HEK293 (cell line): ENCODE data around the gene ALG1.
"Not testable (repeated sequence)": the region's sequence is repeated elsewhere in the genome, so short reads cannot be mapped to it uniquely, and the experiment has no call there.

Source experiments
- CTCF ChIA-PET: fragments of 350-600 bp; formaldehyde crosslinking; extraction: SDS; loops from one replicate; lab custom pipeline; 2021; ENCODE audit warnings: antibody characterized with exemption; lab: Yijun Ruan, JAX
- POLR2A ChIA-PET: fragments of 300-600 bp; formaldehyde crosslinking; extraction: SDS; loops from one replicate; lab custom pipeline; 2020; ENCODE audit warnings: antibody characterized with exemption, inconsistent platforms; lab: Yijun Ruan, JAX
- H3K27ac ChIP-seq: fragments of 200-500 bp; sonication (Bioruptor generic); 2 replicates; pipeline ENCODE4 v1.5.1; 2014; ENCODE audit warnings: low read depth, low read length, control low read depth, inconsistent platforms; ENCODE audit errors: extremely low read depth
- H3K36me3 ChIP-seq, 2 experiments: fragments of 200-500 bp in 1 of 2; sonication (Bioruptor generic) in 1 of 2; 1 replicate in 1 of 2; 2 replicates in 1 of 2; pipeline ENCODE4 v1.5.1; 2014 to 2017; ENCODE audit warnings: inconsistent platforms in 2 of 2, low read length in 2 of 2; ENCODE audit not compliant: control insufficient read depth in 2 of 2, insufficient read depth in 1 of 2
- H3K4me1 ChIP-seq: fragments of 200-500 bp; sonication (Bioruptor generic); 2 replicates; pipeline ENCODE4 v1.5.1; 2014; ENCODE audit warnings: mild to moderate bottlenecking, low read length, inconsistent platforms; ENCODE audit not compliant: control insufficient read depth, insufficient read depth
- H3K4me3 ChIP-seq: 2 replicates; pipeline ENCODE4 v1.5.1; 2011; ENCODE audit warnings: low read depth, mild to moderate bottlenecking, control low read depth, low read length, moderate library complexity
- H3K9me3 ChIP-seq: fragments of 200-500 bp; sonication (Bioruptor generic); 2 replicates; pipeline ENCODE4 v1.5.1; 2014; ENCODE audit warnings: low read depth, low read length, inconsistent platforms; ENCODE audit not compliant: control insufficient read depth, insufficient read depth
- IKZF3 ChIP-seq: fragments of 450-650 bp; IDR thresholded peaks from 2 replicates; pipeline ENCODE4 v1.5.0; 2018; ENCODE audit warnings: missing biosample characterization, mild to moderate bottlenecking, missing genetic modification characterization, moderate library complexity
- OSR2 ChIP-seq: fragments of 450-650 bp; formaldehyde crosslinking; IDR thresholded peaks from 2 replicates; pipeline ENCODE4 v1.5.1; 2016; ENCODE audit warnings: missing biosample characterization, missing genetic modification characterization
- OVOL3 ChIP-seq: fragments of 450-650 bp; formaldehyde crosslinking; IDR thresholded peaks from 2 replicates; pipeline ENCODE4 v1.5.1; 2016; ENCODE audit warnings: missing biosample characterization, missing genetic modification characterization
- PRDM10 ChIP-seq: fragments of 450-650 bp; formaldehyde crosslinking; IDR thresholded peaks from 2 replicates; pipeline ENCODE4 v1.5.1; 2016; ENCODE audit warnings: missing biosample characterization, missing genetic modification characterization
- SCRT2 ChIP-seq: fragments of 450-650 bp; formaldehyde crosslinking; IDR thresholded peaks from 2 replicates; pipeline ENCODE4 v1.5.1; 2016; ENCODE audit warnings: missing biosample characterization, missing genetic modification characterization
- SP2 ChIP-seq: fragments of 450-650 bp; formaldehyde crosslinking; IDR thresholded peaks from 2 replicates; pipeline ENCODE4 v1.5.1; 2016; ENCODE audit warnings: missing biosample characterization, missing genetic modification characterization
- SP7 ChIP-seq: fragments of 450-650 bp; formaldehyde crosslinking; IDR thresholded peaks from 2 replicates; pipeline ENCODE4 v1.5.1; 2016; ENCODE audit warnings: missing biosample characterization, missing genetic modification characterization
- WT1 ChIP-seq: fragments of 450-650 bp; formaldehyde crosslinking; IDR thresholded peaks from 2 replicates; pipeline ENCODE4 v1.5.1; 2016; ENCODE audit warnings: missing biosample characterization, missing genetic modification characterization
- ZBTB20 ChIP-seq: fragments of 450-650 bp; formaldehyde crosslinking; IDR thresholded peaks from 2 replicates; pipeline ENCODE4 v1.5.1; 2016; ENCODE audit warnings: missing biosample characterization, missing genetic modification characterization
- ZBTB26 ChIP-seq: fragments of 450-650 bp; formaldehyde crosslinking; optimal IDR thresholded peaks from 2 replicates; pipeline ENCODE3; 2016; ENCODE audit warnings: missing biosample characterization, mild to moderate bottlenecking, missing genetic modification characterization
- ZNF843 ChIP-seq: fragments of 450-650 bp; formaldehyde crosslinking; IDR thresholded peaks from 2 replicates; pipeline ENCODE4 v1.5.1; 2016; ENCODE audit warnings: missing biosample characterization, missing genetic modification characterization
- ZXDB ChIP-seq: fragments of 450-650 bp; formaldehyde crosslinking; IDR thresholded peaks from 2 replicates; pipeline ENCODE4 v1.5.1; 2016; ENCODE audit warnings: missing biosample characterization, missing genetic modification characterization

ALG1 gene

GRCh38 chr16:5098221-5099159 lies 26.8 kb downstream of the ALG1 start (continued):
- peak; percentile 46 for TF ChIP-seq ZBTB26 (tag by site-specific recombination)
- peak; percentile 53 for TF ChIP-seq SP2 (tag by site-specific recombination)
- peak; percentile 29; the same call in 1 of the 2 replicates for TF ChIP-seq ZBTB20 (tag by site-specific recombination)

GRCh38 chr16:5099174-5099573 lies 27.5 kb downstream of the ALG1 start:
- POLR2A ChIA-PET, H3K4me1 ChIP-seq, H3K36me3 ChIP-seq, H3K4me3 ChIP-seq, H3K9me3 ChIP-seq: not testable (repeated sequence)
- TF ChIP-seq SP7 (tag by site-specific recombination): 0 out of 2 replicates have a peak, but pooled peaks have one; percentile 14
- TF ChIP-seq WT1 (tag by site-specific recombination): peak; percentile 68
- 0 out of 2 replicates have a peak, but pooled peaks have one; percentile 7 for TF ChIP-seq ZXDB (tag by site-specific recombination)
- TF ChIP-seq IKZF3 (tag by site-specific recombination): peak; percentile 54
- peak; percentile 46; the same call in 1 of the 2 replicates for TF ChIP-seq ZNF843 (tag by site-specific recombination)
- peak; percentile 87 for TF ChIP-seq OSR2
- peak; percentile 40; the same call in 1 of the 2 replicates for TF ChIP-seq PRDM10 (tag by site-specific recombination)
- TF ChIP-seq OVOL3 (tag by site-specific recombination): peak; percentile 44; the same call in 1 of the 2 replicates
- CTCF ChIA-PET: interaction anchor here (0.7 kb wide), 1 partner anchor 43 kb away, joined by 5 read pairs; no protein-coding TSS in a partner anchor
- H3K27ac ChIP-seq: peak overlapping the region; percentile 82; the same call in 1 of the 2 replicates

- H3K9me3 ChIP-seq, H3K36me3 ChIP-seq, POLR2A ChIA-PET, CTCF ChIA-PET, H3K4me1 ChIP-seq, H3K4me3 ChIP-seq, H3K27ac ChIP-seq: not testable (repeated sequence)
Measured at GRCh38 chr16:5103296-5104032, 31.8 kb downstream of the ALG1 start.

GRCh38 chr16:5105039-5105438 lies 33.4 kb downstream of the ALG1 start:
- CTCF ChIA-PET, POLR2A ChIA-PET, H3K4me1 ChIP-seq, H3K9me3 ChIP-seq, H3K27ac ChIP-seq, H3K4me3 ChIP-seq, H3K36me3 ChIP-seq: not testable (repeated sequence)
- TF ChIP-seq SP7 (tag by site-specific recombination) (peak; percentile 23; the same call in 1 of the 2 replicates), SCRT2 (tag by site-specific recombination) (0 out of 2 replicates have a peak, but pooled peaks have one; percentile 17)
